Suprapubic skin (tissue), 4 donors: ENCODE measurements around the gene ZNF771. TPM values are rescaled to one million over a fixed set of nuclear protein-coding genes. Genes with fewer than 3 reads are reported as not detected.

Source experiments
- DNase-seq, 2 donors: peaks; one replicate each; pipeline ENCODE4 v3.0.0-alpha.2; 2019; ENCODE audit warnings: low spot score in 2 of 2
- H3K27ac ChIP-seq: fragments of 200-600 bp; sonication (generic); one replicate; pipeline ENCODE4 v1.5.1; 2019
- H3K27me3 ChIP-seq: fragments of 200-600 bp; sonication (generic); one replicate; pipeline ENCODE4 v1.5.1; 2019
- H3K36me3 ChIP-seq: fragments of 200-600 bp; sonication (generic); one replicate; pipeline ENCODE4 v1.5.1; 2019
- H3K4me1 ChIP-seq: fragments of 200-600 bp; sonication (generic); one replicate; pipeline ENCODE4 v1.5.1; 2019
- H3K4me3 ChIP-seq: fragments of 200-600 bp; sonication (generic); one replicate; pipeline ENCODE4 v1.5.1; 2019; ENCODE audit warnings: mild to moderate bottlenecking
- H3K9me3 ChIP-seq: fragments of 200-600 bp; sonication (generic); one replicate; pipeline ENCODE4 v1.5.1; 2019
- CTCF ChIP-seq, 2 donors: fragments of 200-600 bp in 1 of 2; fragments of 450-650 bp in 1 of 2; sonication (generic) in 1 of 2; IDR thresholded peaks; one replicate each; pipeline ENCODE4 v1.5.1; 2016 to 2019; ENCODE audit warnings: antibody characterized with exemption in 2 of 2, mild to moderate bottlenecking in 1 of 2, moderate library complexity in 1 of 2
- EP300 ChIP-seq: sonication (generic); formaldehyde crosslinking; IDR thresholded peaks from one replicate; pipeline ENCODE4 v1.6.1; 2017; ENCODE audit warnings: antibody characterized with exemption
- POLR2A ChIP-seq, 2 donors: fragments of 450-650 bp; IDR thresholded peaks; one replicate each; pipeline ENCODE4 v1.6.1; 2017; ENCODE audit warnings: antibody characterized with exemption in 2 of 2, mild to moderate bottlenecking in 2 of 2, moderate library complexity in 2 of 2
- POLR2AphosphoS5 ChIP-seq, 3 donors: sonication (generic); formaldehyde crosslinking; IDR thresholded peaks; one replicate each; pipeline ENCODE4 v1.6.1; 2017; ENCODE audit warnings: antibody characterized with exemption in 3 of 3
- WGBS: methylation state at CpG from one replicate; pipeline ENCODE4 v1.1.5; 2018; 5-methylcytosine and 5-hydroxymethylcytosine counted together
- total RNA-seq, 4 donors: library from RNA; depleted of rRNA; stranded (reverse); fragments of >200 nt; gene quantifications; one replicate each; pipeline ENCODE4 v1.1.0, GENCODE V29; 2016

ZNF771 gene
- total RNA-seq, 4 donors from 2014 or later = 4.9 to 14.3 (median 7.3) TPM

- 53% methylated on average over 4 of the region's 4 CpGs for WGBS
- no peak overlapping the region for H3K27ac ChIP-seq
- TF ChIP-seq EP300 (no peak), CTCF (IDR thresholded peaks at IDR 0.05) (no peak), POLR2AphosphoS5 (IDR thresholded peaks at IDR 0.05) (no peak), POLR2A (IDR thresholded peaks at IDR 0.05) (no peak)
- no peak for DNase-seq
- H3K4me1 ChIP-seq = peaks cover 5% of the 10 kb centered on the region
- H3K36me3 ChIP-seq = no peaks in the 10 kb centered on the region
- H3K4me3 ChIP-seq = no peak overlapping the region
- no peaks in the 10 kb centered on the region for H3K27me3 ChIP-seq
- H3K9me3 ChIP-seq = no peaks in the 10 kb centered on the region
Observed at GRCh38 chr16:30434852-30435251, 27.4 kb downstream of the ZNF771 start.

DNA sequence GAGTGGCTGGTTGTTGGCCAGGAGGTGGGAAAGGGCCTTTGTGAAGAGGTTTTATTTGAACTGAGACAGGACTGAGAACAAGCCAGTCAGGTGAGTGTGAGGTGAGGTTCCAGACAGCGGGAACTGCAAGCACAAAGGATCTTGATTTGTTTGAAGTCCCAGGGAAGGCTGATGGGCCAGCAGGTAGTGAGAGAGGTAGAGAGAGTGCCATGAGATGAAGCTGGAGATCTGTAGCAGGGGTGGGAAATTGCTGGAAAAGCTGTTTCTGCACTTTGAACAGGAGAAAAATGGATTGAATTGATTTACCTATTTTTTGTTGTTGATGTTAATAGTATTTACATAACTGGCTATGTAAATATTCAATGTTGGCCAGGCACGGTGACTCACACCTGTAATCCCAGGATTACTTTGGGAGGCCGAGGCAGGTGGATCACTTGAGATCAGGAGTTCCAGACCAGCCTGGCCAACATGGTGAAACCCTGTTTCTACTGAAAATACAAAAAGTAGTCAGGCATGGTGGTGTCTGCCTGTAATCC, 30.2 kb downstream of the ZNF771 start:
- no peaks in the 10 kb centered on the region for H3K9me3 ChIP-seq
- H3K4me3 ChIP-seq = no peak overlapping the region
- TF ChIP-seq CTCF (IDR thresholded peaks at IDR 0.05) (no peak), POLR2A (IDR thresholded peaks at IDR 0.05) (no peak), EP300 (no peak), POLR2AphosphoS5 (IDR thresholded peaks at IDR 0.05) (no peak)
- H3K36me3 ChIP-seq = no peaks in the 10 kb centered on the region
- 76% methylated on average over 3 of the region's 3 CpGs for WGBS
- H3K27me3 ChIP-seq = no peaks in the 10 kb centered on the region
- H3K4me1 ChIP-seq = no peaks in the 10 kb centered on the region
- no peak overlapping the region for H3K27ac ChIP-seq
- DNase-seq = no peak

- no peak for DNase-seq
- H3K4me3 ChIP-seq = no peak overlapping the region
- TF ChIP-seq EP300 (no peak), POLR2AphosphoS5 (IDR thresholded peaks at IDR 0.05) (no peak), POLR2A (IDR thresholded peaks at IDR 0.05) (no peak), CTCF (IDR thresholded peaks at IDR 0.05) (no peak)
- no peak overlapping the region for H3K27ac ChIP-seq
- no peaks in the 10 kb centered on the region for H3K27me3 ChIP-seq
- no peaks in the 10 kb centered on the region for H3K9me3 ChIP-seq
- H3K36me3 ChIP-seq = peaks cover 10% of the 10 kb centered on the region
- H3K4me1 ChIP-seq = peaks cover 7% of the 10 kb centered on the region
- WGBS = 85% methylated on average over 5 of the region's 5 CpGs
Observed at GRCh38 chr16:30438835-30439234, 31.4 kb downstream of the ZNF771 start.

DNA sequence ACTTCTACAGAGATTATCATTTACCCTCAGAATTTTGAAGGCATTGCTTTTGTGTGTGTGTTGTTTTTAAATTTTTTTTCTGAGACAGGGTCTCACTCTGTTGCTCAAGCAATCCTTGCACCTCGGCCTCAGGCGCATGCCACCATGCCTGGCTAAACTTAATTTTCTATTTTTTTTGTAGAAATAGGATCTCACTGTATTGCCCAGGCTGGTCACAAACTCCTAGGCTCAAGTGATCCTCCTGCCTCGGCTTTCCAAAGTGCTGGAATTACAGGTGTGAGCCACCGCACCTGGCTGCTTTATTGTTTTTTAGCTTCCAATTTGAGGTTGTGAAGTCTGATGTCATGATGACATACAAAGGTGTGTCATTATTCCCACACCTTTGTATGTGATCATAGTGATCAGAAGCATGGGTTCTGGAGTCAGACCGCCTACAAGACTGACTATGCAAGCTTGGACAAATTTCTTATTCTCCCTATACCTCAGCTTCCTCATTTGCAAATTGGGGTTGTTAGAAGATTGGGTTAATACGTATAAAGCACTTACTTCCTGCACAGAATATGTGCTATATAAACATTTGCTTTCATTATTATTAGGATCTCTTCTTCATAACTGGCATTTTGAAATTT, 32.4 kb downstream of the ZNF771 start:
- no peak overlapping the region for H3K4me3 ChIP-seq
- H3K27ac ChIP-seq = no peak overlapping the region
- H3K36me3 ChIP-seq = peaks cover 10% of the 10 kb centered on the region
- 85% methylated on average over 6 of the region's 6 CpGs for WGBS
- no peak for DNase-seq
- peaks cover 17% of the 10 kb centered on the region for H3K4me1 ChIP-seq
- no peaks in the 10 kb centered on the region for H3K9me3 ChIP-seq
- no peaks in the 10 kb centered on the region for H3K27me3 ChIP-seq
- TF ChIP-seq POLR2AphosphoS5 (IDR thresholded peaks at IDR 0.05) = no peak
- TF ChIP-seq EP300 = no peak
- no peak for TF ChIP-seq CTCF (IDR thresholded peaks at IDR 0.05)
- TF ChIP-seq POLR2A (IDR thresholded peaks at IDR 0.05) = no peak

DNA sequence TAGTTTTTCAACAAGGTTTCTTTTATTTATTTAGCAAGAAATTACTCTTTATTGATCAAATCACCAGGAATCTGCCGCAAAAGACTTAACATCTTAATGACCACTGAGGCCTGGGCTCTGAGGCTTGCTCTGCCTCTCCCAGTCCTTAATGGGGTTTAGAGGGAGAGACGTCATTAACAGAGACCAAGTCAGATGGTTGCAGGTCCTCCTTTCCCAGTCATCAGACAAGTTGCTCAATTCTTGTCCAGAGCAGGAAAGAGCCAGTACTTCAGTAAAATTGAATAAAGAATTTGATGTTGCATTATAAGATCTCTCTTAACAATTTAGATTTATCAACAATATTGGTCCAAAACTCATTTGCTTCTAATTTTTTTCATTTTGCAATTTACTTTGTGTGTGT, 36.2 kb downstream of the ZNF771 start:
- Histone ChIP-seq H3K9me3 (no peaks in the 10 kb centered on the region), H3K27me3 (no peaks in the 10 kb centered on the region), H3K27ac (no peak overlapping the region), H3K4me3 (no peak overlapping the region), H3K4me1 (peaks cover 24% of the 10 kb centered on the region), H3K36me3 (peaks cover 10% of the 10 kb centered on the region)
- TF ChIP-seq CTCF (IDR thresholded peaks at IDR 0.05) (no peak), POLR2A (IDR thresholded peaks at IDR 0.05) (no peak), EP300 (no peak), POLR2AphosphoS5 (IDR thresholded peaks at IDR 0.05) (no peak)
- WGBS = 82% methylated on average over 2 of the region's 2 CpGs
- DNase-seq = no peak
